HG03354 (cell line): ENCODE results near the gene FAXDC2.

ENCODE experiments used
- ATAC-seq: cut with Tn5 transposase; IDR thresholded peaks from one replicate; pipeline ENCODE4 v1.9.1; 2021; ENCODE audit warnings: mild to moderate bottlenecking; ENCODE audit not compliant: unreplicated experiment, poor library complexity, severe bottlenecking

Gene FAXDC2

GRCh38 chr5:154811653-154812465 lies 38.5 kb downstream of the FAXDC2 start:
- ATAC-seq, result peak; percentile 81

GRCh38 chr5:154811239-154811638 lies 39.2 kb downstream of the FAXDC2 start:
- no peak for ATAC-seq

- ATAC-seq, result no peak
Measured at GRCh38 chr5:154806176-154806575, 44.2 kb downstream of the FAXDC2 start.

- no peak for ATAC-seq
Measured at GRCh38 chr5:154802050-154802449, 48.4 kb downstream of the FAXDC2 start.

GRCh38 chr5:154801083-154801482 lies 49.3 kb downstream of the FAXDC2 start:
- no peak for ATAC-seq

- ATAC-seq, result no peak
Measured at GRCh38 chr5:154800582-154800981, 49.8 kb downstream of the FAXDC2 start.

- no peak for ATAC-seq
Measured at GRCh38 chr5:154797762-154798161, 52.6 kb downstream of the FAXDC2 start.

GRCh38 chr5:154795235-154795596 lies 55.2 kb downstream of the FAXDC2 start:
- ATAC-seq, result no peak

GRCh38 chr5:154794525-154795234 lies 55.7 kb downstream of the FAXDC2 start:
- no peak for ATAC-seq

- ATAC-seq, result no peak
Measured at GRCh38 chr5:154793599-154794524, 56.5 kb downstream of the FAXDC2 start.

GRCh38 chr5:154791535-154791934 lies 58.9 kb downstream of the FAXDC2 start:
- ATAC-seq, result peak; percentile 91

- ATAC-seq, result no peak
Measured at GRCh38 chr5:154788212-154788611, 62.2 kb downstream of the FAXDC2 start.

GRCh38 chr5:154786414-154786813 lies 64.0 kb downstream of the FAXDC2 start:
- ATAC-seq, result no peak

GRCh38 chr5:154784856-154785255 lies 65.5 kb downstream of the FAXDC2 start:
- ATAC-seq, result no peak

- peak; percentile 62 for ATAC-seq
Measured at GRCh38 chr5:154783774-154784460, 66.5 kb downstream of the FAXDC2 start.

GRCh38 chr5:154782812-154783592 lies 67.4 kb downstream of the FAXDC2 start:
- ATAC-seq, result no peak

GRCh38 chr5:154782326-154782725 lies 68.1 kb downstream of the FAXDC2 start:
- ATAC-seq, result no peak

GRCh38 chr5:154780128-154780527 lies 70.3 kb downstream of the FAXDC2 start:
- no peak for ATAC-seq

- ATAC-seq, result no peak
Measured at GRCh38 chr5:154779105-154779504, 71.3 kb downstream of the FAXDC2 start.
